ENCODE results near the gene CNTNAP5.
"Not testable (repeated sequence)": the region's sequence is repeated elsewhere in the genome, so short reads cannot be mapped to it uniquely, and the experiment has no call there.

The CNTNAP5 gene

GRCh38 chr2:124323321-124323720 lies 298.2 kb downstream of the CNTNAP5 start:
- no peak for DNase-seq (ENCODE audit: low spot score)

- DNase-seq (ENCODE audit: low spot score) = no peak
Observed at GRCh38 chr2:124325667-124326440, 300.8 kb downstream of the CNTNAP5 start.

- no peak for DNase-seq (ENCODE audit: low spot score)
Observed at GRCh38 chr2:124327303-124327702, 302.2 kb downstream of the CNTNAP5 start.

GRCh38 chr2:124328397-124328796 lies 303.3 kb downstream of the CNTNAP5 start:
- DNase-seq (ENCODE audit: low spot score) = no peak

GRCh38 chr2:124333784-124334183 lies 308.7 kb downstream of the CNTNAP5 start:
- DNase-seq (ENCODE audit: low spot score) = no peak

- DNase-seq (ENCODE audit: low spot score) = no peak
Observed at GRCh38 chr2:124335058-124335457, 310.0 kb downstream of the CNTNAP5 start.

- no peak for DNase-seq (ENCODE audit: low spot score)
Observed at GRCh38 chr2:124339709-124340108, 314.6 kb downstream of the CNTNAP5 start.

GRCh38 chr2:124343827-124344498 lies 318.9 kb downstream of the CNTNAP5 start:
- DNase-seq (ENCODE audit: low spot score) = no peak

GRCh38 chr2:124347209-124347608 lies 322.1 kb downstream of the CNTNAP5 start:
- DNase-seq (ENCODE audit: low spot score) = no peak

- no peak for DNase-seq (ENCODE audit: low spot score)
Observed at GRCh38 chr2:124353656-124354055, 328.6 kb downstream of the CNTNAP5 start.

GRCh38 chr2:124354466-124354865 lies 329.4 kb downstream of the CNTNAP5 start:
- no peak for DNase-seq (ENCODE audit: low spot score)

- not testable (repeated sequence) for DNase-seq (ENCODE audit: low spot score)
Observed at GRCh38 chr2:124361966-124362365, 336.9 kb downstream of the CNTNAP5 start.

GRCh38 chr2:124369181-124369580 lies 344.1 kb downstream of the CNTNAP5 start:
- no peak for DNase-seq (ENCODE audit: low spot score)

GRCh38 chr2:124380221-124380749 lies 355.2 kb downstream of the CNTNAP5 start:
- DNase-seq (ENCODE audit: low spot score) = no peak

- no peak for DNase-seq (ENCODE audit: low spot score)
Observed at GRCh38 chr2:124382067-124382618, 357.1 kb downstream of the CNTNAP5 start.

- no peak for DNase-seq (ENCODE audit: low spot score)
Observed at GRCh38 chr2:124395961-124396360, 370.9 kb downstream of the CNTNAP5 start.

- DNase-seq (ENCODE audit: low spot score) = no peak
Observed at GRCh38 chr2:124402274-124402673, 377.2 kb downstream of the CNTNAP5 start.

- DNase-seq (ENCODE audit: low spot score) = not testable (repeated sequence)
Observed at GRCh38 chr2:124407836-124408534, 382.9 kb downstream of the CNTNAP5 start.

- DNase-seq (ENCODE audit: low spot score) = no peak
Observed at GRCh38 chr2:124424074-124424473, 399.0 kb downstream of the CNTNAP5 start.

- no peak for DNase-seq (ENCODE audit: low spot score)
Observed at GRCh38 chr2:124426122-124426521, 401.0 kb downstream of the CNTNAP5 start.

- no peak for DNase-seq (ENCODE audit: low spot score)
Observed at GRCh38 chr2:124426625-124427024, 401.5 kb downstream of the CNTNAP5 start.

GRCh38 chr2:124437811-124438210 lies 412.7 kb downstream of the CNTNAP5 start:
- DNase-seq (ENCODE audit: low spot score) = no peak

Measured in germinal center (tissue), 1 donor.